ENCODE measurements around the gene UBQLN4. TPM values are rescaled to one million over a fixed set of nuclear protein-coding genes. Genes with fewer than 3 reads are reported as not detected.
A peak's percentile ranks its signal among the peaks of the same experiment; 100 is the strongest.

UBQLN4 gene
- total RNA-seq, 2 donors from 2014 or later, result 23.2 to 43.4 TPM

- Histone ChIP-seq H3K4me1 (no peaks in the 10 kb centered on the region), H3K4me3 (no peak overlapping the region), H3K27me3 (no peaks in the 10 kb centered on the region), H3K9me3 (no peaks in the 10 kb centered on the region), H3K36me3 (no peaks in the 10 kb centered on the region), H3K27ac (no peak overlapping the region), H3K9ac (ENCODE audit: low read depth in 2 of 2, low read length in 2 of 2) (no peak overlapping the region)
- intact Hi-C loops (cut with DNase I), result no loop called here
- no peak for DNase-seq
- TF ChIP-seq, protein P1, sequence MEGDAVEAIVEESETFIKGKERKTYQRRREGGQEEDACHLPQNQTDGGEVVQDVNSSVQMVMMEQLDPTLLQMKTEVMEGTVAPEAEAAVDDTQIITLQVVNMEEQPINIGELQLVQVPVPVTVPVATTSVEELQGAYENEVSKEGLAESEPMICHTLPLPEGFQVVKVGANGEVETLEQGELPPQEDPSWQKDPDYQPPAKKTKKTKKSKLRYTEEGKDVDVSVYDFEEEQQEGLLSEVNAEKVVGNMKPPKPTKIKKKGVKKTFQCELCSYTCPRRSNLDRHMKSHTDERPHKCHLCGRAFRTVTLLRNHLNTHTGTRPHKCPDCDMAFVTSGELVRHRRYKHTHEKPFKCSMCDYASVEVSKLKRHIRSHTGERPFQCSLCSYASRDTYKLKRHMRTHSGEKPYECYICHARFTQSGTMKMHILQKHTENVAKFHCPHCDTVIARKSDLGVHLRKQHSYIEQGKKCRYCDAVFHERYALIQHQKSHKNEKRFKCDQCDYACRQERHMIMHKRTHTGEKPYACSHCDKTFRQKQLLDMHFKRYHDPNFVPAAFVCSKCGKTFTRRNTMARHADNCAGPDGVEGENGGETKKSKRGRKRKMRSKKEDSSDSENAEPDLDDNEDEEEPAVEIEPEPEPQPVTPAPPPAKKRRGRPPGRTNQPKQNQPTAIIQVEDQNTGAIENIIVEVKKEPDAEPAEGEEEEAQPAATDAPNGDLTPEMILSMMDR (IDR thresholded peaks at IDR 0.05), result no peak
These were observed 26.2 kb upstream of the UBQLN4 start for GRCh38 chr1:156079762-156080161.

DNA sequence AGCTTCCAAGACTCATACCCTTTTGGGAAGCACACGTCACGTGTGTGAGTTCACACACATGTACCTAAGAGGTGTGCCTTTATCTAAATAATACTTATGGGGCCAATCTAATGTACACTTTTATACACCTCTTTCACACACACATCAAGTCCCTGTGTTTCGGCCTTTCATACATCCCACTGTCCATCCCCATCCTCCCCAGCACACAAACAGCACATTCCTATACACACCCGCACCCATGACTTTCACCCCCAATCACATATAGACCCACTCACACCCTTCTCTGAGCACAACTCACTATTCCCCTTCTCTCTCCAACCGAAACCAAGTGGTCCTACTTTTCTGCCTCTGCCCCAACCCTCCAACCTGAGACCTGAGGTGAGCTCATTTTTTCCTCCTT lies 25.1 kb upstream of the UBQLN4 start:
- H3K4me3 ChIP-seq, result no peak overlapping the region
- TF ChIP-seq, protein P1 (IDR thresholded peaks at IDR 0.05), result no peak
- no peaks in the 10 kb centered on the region for H3K4me1 ChIP-seq

DNA sequence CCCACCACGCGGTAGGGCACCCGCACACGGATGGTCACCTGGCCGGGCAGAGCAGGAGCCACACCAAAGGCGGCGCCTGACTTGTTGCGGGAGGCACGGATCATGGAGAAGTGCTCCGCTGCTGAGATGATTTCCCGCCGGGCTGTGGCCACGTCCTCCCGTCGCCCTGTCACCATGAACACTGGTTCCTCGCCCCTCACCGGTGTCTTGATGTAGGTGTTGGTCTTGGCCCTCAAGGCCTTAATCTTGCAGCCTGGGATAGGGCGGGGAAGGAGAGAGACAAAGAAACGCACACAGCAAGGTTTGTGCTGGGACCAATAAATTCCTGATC lies 23.8 kb upstream of the UBQLN4 start:
- H3K9me3 ChIP-seq, result no peaks in the 10 kb centered on the region
- H3K27me3 ChIP-seq, result no peaks in the 10 kb centered on the region
- TF ChIP-seq, protein P1 (IDR thresholded peaks at IDR 0.05), result no peak
- DNase-seq, result no peak
- intact Hi-C loops (cut with DNase I), result no loop called here
- no peaks in the 10 kb centered on the region for H3K36me3 ChIP-seq
- no peaks in the 10 kb centered on the region for H3K4me1 ChIP-seq
- no peak overlapping the region for H3K27ac ChIP-seq
- H3K4me3 ChIP-seq, result no peak overlapping the region
- no peak overlapping the region for H3K9ac ChIP-seq (ENCODE audit: low read depth in 2 of 2, low read length in 2 of 2)

More for the DNA sequence above, 25.1 kb upstream of the UBQLN4 start:
- intact Hi-C loops (cut with DNase I), result no loop called here
- no peaks in the 10 kb centered on the region for H3K36me3 ChIP-seq
- no peaks in the 10 kb centered on the region for H3K27me3 ChIP-seq
- H3K9ac ChIP-seq (ENCODE audit: low read depth in 2 of 2, low read length in 2 of 2), result no peak overlapping the region
- DNase-seq, result no peak
- no peak overlapping the region for H3K27ac ChIP-seq
- H3K9me3 ChIP-seq, result no peaks in the 10 kb centered on the region

DNA sequence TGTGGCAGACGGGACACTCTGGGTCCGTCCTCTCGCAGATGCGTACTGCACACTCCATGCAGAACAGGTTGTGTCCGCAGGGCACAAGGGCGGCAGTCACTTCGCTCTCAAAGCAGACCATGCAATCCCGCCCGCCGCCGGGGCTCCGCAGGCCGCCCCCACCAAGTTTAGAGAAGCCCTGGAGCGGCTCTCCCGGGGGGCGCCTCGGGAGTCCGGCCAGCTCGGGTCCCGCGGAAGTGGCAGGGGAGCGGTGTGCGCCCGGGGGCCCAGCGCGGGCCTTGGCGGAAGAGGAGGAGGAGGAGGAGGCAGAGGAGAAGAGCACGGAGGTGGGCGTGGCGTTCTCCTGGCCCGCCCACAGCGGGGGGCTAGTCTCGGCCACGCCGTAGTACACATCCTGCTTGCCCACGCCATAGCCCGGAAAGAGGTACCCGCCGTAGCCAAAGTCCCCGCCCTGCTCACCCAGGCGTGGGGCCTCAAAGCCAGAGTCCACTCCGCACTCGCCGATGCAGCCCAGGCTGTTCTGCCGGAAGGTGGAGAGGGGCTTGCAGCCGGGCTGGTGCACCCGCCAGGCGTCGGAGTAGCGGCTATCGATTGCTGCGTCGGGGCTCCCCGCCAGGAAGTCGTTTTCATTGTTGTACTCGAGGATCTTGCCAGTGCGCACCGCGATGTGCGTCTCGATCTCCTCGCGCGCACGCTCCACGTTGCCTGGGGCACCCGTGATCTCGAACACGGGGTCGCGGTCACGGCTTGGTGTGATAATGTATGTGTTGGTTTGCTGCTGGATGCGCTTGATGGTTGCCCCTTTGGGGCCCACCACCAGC lies 23.2 kb upstream of the UBQLN4 start:
- peak overlapping the region in 1 of 2 donors; percentile 47 for H3K9ac ChIP-seq (ENCODE audit: low read depth in 2 of 2, low read length in 2 of 2)
- H3K4me1 ChIP-seq, result no peaks in the 10 kb centered on the region
- no peaks in the 10 kb centered on the region for H3K27me3 ChIP-seq
- intact Hi-C loops (cut with DNase I), result no loop called here
- H3K27ac ChIP-seq, result no peak overlapping the region
- H3K4me3 ChIP-seq, result peak overlapping the region; percentile 27
- H3K36me3 ChIP-seq, result no peaks in the 10 kb centered on the region
- no peaks in the 10 kb centered on the region for H3K9me3 ChIP-seq
- TF ChIP-seq, protein P1 (IDR thresholded peaks at IDR 0.05), result no peak
- no peak for DNase-seq

DNA sequence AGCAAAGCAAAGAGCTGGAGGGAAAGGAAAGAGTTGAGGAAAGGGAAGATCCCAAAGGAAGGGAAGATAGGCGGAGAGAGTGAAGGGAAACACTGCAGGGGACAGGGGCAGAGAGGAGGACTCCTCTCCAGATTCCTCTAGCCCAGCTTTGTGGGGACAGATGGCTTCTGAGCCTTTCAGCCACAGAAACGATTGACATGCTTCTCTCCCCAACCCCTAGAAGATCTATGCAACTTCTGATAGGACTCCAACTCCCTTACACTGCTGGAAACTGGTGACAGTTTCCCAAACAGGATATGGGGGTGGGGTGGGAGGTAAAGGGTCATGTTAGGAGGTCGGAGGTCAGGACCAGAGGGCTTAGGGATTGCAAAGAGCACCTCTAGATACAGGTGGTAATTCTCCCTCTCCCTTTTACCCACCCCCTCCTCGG lies 22.2 kb upstream of the UBQLN4 start:
- Histone ChIP-seq H3K9me3 (no peaks in the 10 kb centered on the region), H3K4me3 (no peak overlapping the region), H3K4me1 (no peaks in the 10 kb centered on the region), H3K36me3 (no peaks in the 10 kb centered on the region), H3K9ac (ENCODE audit: low read depth in 2 of 2, low read length in 2 of 2) (no peak overlapping the region), H3K27ac (no peak overlapping the region), H3K27me3 (no peaks in the 10 kb centered on the region)
- TF ChIP-seq, protein P1 (IDR thresholded peaks at IDR 0.05), result no peak
- no peak for DNase-seq
- intact Hi-C loops (cut with DNase I), result no loop called here

Measured in colonic mucosa (tissue), 4 donors.